OCI-LY3 (cell line): ENCODE measurements around the gene THOC6.

Experiments
- CTCF ChIP-seq: fragments of 200-600, 300-600 bp; sonication (generic); IDR thresholded peaks from 2 replicates; pipeline ENCODE4 v1.5.1; 2014; ENCODE audit warnings: antibody characterized with exemption, low read length, low read depth
- EZH2phosphoT487 ChIP-seq: fragments of 200-600 bp; shearing (Covaris generic); IDR thresholded peaks from 2 replicates; pipeline ENCODE4 v1.6.1; 2018; ENCODE audit warnings: antibody characterized with exemption, mixed run types, low read depth

- no peak for TF ChIP-seq CTCF
- TF ChIP-seq EZH2phosphoT487 = no peak
These were observed 42.5 kb upstream of the THOC6 start for GRCh38 chr16:2981177-2981898.
